ENCODE results near the gene BBC3. TPM values are rescaled to one million over a fixed set of nuclear protein-coding genes. Genes with fewer than 3 reads are reported as not detected.

Gene BBC3
- total RNA-seq, 1 donor from 2014 or later: 54.6 TPM

DNA sequence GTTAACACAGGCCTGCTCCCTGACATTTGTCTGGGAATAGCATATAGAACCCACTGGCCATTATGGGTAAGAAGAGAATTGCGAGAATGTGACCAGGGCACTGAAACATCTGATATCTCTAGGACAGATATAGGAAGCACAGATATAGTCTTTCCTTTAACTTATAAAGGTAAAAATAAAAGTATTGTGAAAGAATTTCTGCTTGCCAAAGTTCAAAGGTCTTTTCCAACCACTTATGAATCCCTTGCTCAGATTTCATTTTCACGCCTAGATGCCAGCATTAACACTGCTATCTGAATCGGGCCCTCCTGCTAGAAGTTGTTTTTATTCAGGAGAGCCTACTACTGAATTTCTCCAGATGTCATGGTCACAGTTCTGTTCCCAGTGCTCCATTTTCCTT lies 27.7 kb downstream of the BBC3 start:
- peaks cover 14% of the 10 kb centered on the region for H3K36me3 Mint-ChIP-seq (ENCODE audit: low read depth, unreplicated experiment)
- Histone ChIP-seq H3K9ac (ENCODE audit: low read length) (no peak overlapping the region), H3K27ac (ENCODE audit: low read depth, low read length) (no peak overlapping the region), H3K27me3 (ENCODE audit: insufficient read depth, low read length) (no peaks in the 10 kb centered on the region), H3K79me2 (ENCODE audit: insufficient read depth, low read length) (no peaks in the 10 kb centered on the region), H4K20me1 (ENCODE audit: insufficient read depth, low read length) (peaks cover 3% of the 10 kb centered on the region), H2AFZ (ENCODE audit: low read depth, low read length) (no peak overlapping the region), H3K4me3 (ENCODE audit: insufficient read depth, low read depth, low read length) (no peak overlapping the region), H3K4me1 (ENCODE audit: insufficient read depth, low read length) (no peaks in the 10 kb centered on the region), H3K36me3 (ENCODE audit: insufficient read depth, low read length) (peaks cover 40% of the 10 kb centered on the region), H3K9me3 (ENCODE audit: insufficient read depth, low read depth, low read length) (no peaks in the 10 kb centered on the region), H3K4me2 (ENCODE audit: low read length) (no peak overlapping the region)
- DNase-seq (ENCODE audit: low read depth): no peak
- H3K27me3 Mint-ChIP-seq (ENCODE audit: low read depth, unreplicated experiment): no peaks in the 10 kb centered on the region
- TF ChIP-seq CTCF (IDR thresholded peaks at IDR 0.05; ENCODE audit: insufficient read depth, low read depth, low read length) (no peak), EZH2 (IDR thresholded peaks at IDR 0.05; ENCODE audit: insufficient read depth, low read length) (no peak)
- H3K9me3 Mint-ChIP-seq (ENCODE audit: unreplicated experiment): no peaks in the 10 kb centered on the region
- no peaks in the 10 kb centered on the region for H3K4me1 Mint-ChIP-seq (ENCODE audit: low read depth, unreplicated experiment)
- no peak for FAIRE-seq
- no peak overlapping the region for H3K4me3 Mint-ChIP-seq (ENCODE audit: unreplicated experiment)
- no peak overlapping the region for H3K27ac Mint-ChIP-seq (ENCODE audit: unreplicated experiment)

DNA sequence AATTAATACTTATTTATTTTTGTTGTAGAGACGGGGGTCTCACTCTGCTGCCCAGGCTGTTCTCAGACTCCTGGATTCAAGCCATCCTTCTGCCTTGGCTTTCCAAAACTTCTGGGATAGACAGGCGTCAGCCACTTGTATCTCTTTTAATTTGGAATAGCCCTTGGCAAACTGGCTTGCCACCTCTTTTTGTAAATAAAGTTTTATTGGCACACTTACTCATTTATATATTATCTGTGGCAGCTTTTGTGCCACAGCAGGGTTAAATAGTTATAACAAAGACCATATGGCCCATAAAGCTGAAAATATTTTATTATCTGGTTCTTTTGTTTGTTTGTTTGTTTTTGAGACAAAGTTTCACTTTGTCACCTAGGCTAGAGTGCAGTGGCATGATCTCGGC lies 30.5 kb downstream of the BBC3 start:
- no peak overlapping the region for H3K27ac Mint-ChIP-seq (ENCODE audit: unreplicated experiment)
- peaks cover 40% of the 10 kb centered on the region for H3K36me3 ChIP-seq (ENCODE audit: insufficient read depth, low read length)
- FAIRE-seq: no peak

More for the DNA sequence above, 30.5 kb downstream of the BBC3 start:
- Histone ChIP-seq H3K4me1 (ENCODE audit: insufficient read depth, low read length) (no peaks in the 10 kb centered on the region), H3K9ac (ENCODE audit: low read length) (no peak overlapping the region), H4K20me1 (ENCODE audit: insufficient read depth, low read length) (peaks cover 3% of the 10 kb centered on the region), H2AFZ (ENCODE audit: low read depth, low read length) (no peak overlapping the region), H3K4me2 (ENCODE audit: low read length) (no peak overlapping the region), H3K27ac (ENCODE audit: low read depth, low read length) (no peak overlapping the region), H3K79me2 (ENCODE audit: insufficient read depth, low read length) (no peaks in the 10 kb centered on the region), H3K4me3 (ENCODE audit: insufficient read depth, low read depth, low read length) (no peak overlapping the region), H3K27me3 (ENCODE audit: insufficient read depth, low read length) (no peaks in the 10 kb centered on the region), H3K9me3 (ENCODE audit: insufficient read depth, low read depth, low read length) (no peaks in the 10 kb centered on the region)
- Mint-ChIP-seq H3K4me1 (ENCODE audit: low read depth, unreplicated experiment) (no peaks in the 10 kb centered on the region), H3K4me3 (ENCODE audit: unreplicated experiment) (no peak overlapping the region), H3K36me3 (ENCODE audit: low read depth, unreplicated experiment) (peaks cover 18% of the 10 kb centered on the region), H3K27me3 (ENCODE audit: low read depth, unreplicated experiment) (no peaks in the 10 kb centered on the region), H3K9me3 (ENCODE audit: unreplicated experiment) (no peaks in the 10 kb centered on the region)
- TF ChIP-seq EZH2 (IDR thresholded peaks at IDR 0.05; ENCODE audit: insufficient read depth, low read length) (no peak), CTCF (IDR thresholded peaks at IDR 0.05; ENCODE audit: insufficient read depth, low read depth, low read length) (no peak)
- DNase-seq (ENCODE audit: low read depth): no peak
